Stimulated activated CD8-positive, alpha-beta memory T cell treated with anti-CD3 and anti-CD28 coated beads, Interleukin-4, amount 100 ng/mL, for 48 hours (primary cell): ENCODE results near the gene GNAT2.
"Not testable (repeated sequence)": the region's sequence is repeated elsewhere in the genome, so short reads cannot be mapped to it uniquely, and the experiment has no call there.

Experiments
- DNase-seq: peaks from one replicate; pipeline ENCODE4 v3.0.0-alpha.2; 2020

The GNAT2 gene

GRCh38 chr1:109619576-109620400 lies at the start of gene GNAT2, which contains the start of gene AMPD2:
Gene GNAT2, minus strand, starts transcription at chr1:109619616. Its CDS starts 6,746 bp downstream, at chr1:109612870.
Gene AMPD2, plus strand, starts transcription at chr1:109619837. Its CDS starts 1,339 bp downstream, at chr1:109621176.
- DNase-seq = peak; percentile 83

GRCh38 chr1:109668123-109668775 lies 48.8 kb upstream of the GNAT2 start:
- DNase-seq = no peak

DNA sequence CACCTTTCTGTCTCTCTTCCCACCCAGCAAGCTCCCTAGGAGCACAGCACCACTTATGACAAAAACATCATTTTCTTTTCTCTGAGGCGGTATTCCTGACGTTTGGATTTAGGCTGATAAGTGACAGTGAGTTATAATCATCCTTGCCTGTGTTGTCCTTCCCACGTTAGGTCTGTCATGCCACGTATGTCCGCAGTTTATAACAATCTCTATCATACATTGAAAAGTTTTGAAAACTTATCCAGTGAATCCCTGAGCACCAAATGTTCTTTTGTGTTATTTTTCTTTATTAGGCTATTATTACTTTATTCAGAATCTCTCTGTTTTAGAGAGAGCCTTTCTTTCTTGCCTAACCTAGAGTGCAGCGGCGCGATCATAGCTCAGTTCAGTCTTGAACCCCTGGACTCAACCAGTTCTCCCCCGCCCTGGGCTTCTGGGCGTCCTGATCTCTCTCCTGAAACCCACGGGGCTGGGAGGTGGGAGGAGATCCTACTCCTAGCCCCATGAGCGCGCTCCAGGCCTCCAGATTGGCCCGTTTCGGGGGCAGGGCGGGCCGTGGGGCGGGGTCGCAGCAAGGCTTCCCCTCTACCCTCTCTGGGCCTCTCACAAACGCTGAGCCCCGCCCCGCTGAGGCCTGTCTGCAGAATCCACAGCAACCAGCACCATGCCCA lies 48.2 kb upstream of the GNAT2 start, which contains the start of gene GSTM2:
GSTM2 (plus strand) TSS at position 606 of the 671 bp plus-strand sequence; CDS start at position 665, 59 bp downstream.
- peak; percentile 87 for DNase-seq

GRCh38 chr1:109664671-109665070 lies 45.3 kb upstream of the GNAT2 start:
- no peak for DNase-seq

- no peak for DNase-seq
These were observed 42.0 kb upstream of the GNAT2 start for GRCh38 chr1:109661391-109661790.

DNA sequence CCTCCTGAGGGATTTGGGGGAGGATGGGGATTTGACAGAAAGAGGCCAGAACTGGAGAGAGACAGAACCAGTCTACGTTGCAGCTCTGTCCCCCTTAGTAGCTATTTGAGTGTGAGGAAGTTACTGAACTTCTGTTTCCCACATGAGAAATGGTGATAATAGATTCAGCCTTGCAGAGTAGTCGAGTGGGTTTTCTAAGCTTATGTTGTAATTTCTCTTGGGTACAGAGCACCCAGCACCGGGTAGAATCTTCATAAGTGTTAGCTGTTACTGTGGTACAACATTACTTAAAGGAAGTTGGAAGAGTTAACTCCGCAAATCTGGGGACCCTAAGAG lies 41.2 kb upstream of the GNAT2 start:
- DNase-seq = not testable (repeated sequence)

DNA sequence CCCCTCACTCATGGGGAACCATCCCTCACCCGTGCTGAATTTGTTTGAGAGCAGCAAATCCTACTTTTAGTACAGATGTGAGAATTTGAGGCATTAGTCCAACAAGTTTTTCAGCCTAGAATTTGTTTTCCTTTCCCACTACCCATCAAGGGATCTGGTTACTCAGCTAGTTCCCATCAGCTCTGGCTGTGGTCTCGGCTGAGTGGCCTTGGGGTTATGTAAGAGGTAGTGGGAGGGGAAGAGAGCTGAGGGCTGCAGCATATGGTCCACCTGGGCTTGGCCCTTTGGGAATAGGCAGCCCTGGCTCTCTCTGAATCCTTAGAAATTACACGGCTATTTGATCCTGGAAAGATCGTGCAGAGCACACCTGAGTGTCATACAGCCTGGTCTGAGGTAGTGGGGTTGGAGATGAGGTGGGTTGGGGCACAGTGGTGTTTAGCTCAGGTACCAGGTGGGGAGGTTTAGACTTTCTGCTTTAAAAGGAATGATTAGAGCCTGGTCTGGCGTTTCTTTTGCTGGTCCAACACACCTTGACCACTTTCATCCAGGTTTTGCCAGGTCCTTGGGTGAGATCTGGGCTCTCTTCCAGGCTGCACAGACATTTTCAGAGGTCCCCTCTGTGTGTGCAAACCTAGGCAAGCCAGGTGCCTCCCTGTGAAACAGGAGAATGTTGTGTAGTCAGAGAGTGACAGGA lies 40.7 kb upstream of the GNAT2 start:
- no peak for DNase-seq

DNA sequence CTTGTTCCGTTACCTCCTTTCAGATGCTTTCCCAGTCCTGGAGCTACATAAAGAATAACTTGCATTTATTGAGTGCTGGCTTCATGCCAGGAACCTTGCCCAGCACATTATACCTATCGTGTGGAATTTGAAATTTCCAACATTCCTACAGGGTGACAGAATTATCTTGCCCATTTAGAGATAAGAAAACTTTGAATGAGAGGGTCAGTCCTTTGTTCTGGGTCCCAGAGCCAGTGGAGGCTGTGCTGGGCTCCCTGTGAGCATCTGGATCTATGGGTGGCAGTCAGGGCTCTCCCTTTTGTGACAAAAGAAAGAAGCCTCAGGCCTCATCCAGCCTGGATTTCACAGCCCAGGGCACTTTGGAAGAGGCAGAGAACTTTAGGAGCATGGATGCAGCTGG lies 39.7 kb upstream of the GNAT2 start:
- no peak for DNase-seq

DNA sequence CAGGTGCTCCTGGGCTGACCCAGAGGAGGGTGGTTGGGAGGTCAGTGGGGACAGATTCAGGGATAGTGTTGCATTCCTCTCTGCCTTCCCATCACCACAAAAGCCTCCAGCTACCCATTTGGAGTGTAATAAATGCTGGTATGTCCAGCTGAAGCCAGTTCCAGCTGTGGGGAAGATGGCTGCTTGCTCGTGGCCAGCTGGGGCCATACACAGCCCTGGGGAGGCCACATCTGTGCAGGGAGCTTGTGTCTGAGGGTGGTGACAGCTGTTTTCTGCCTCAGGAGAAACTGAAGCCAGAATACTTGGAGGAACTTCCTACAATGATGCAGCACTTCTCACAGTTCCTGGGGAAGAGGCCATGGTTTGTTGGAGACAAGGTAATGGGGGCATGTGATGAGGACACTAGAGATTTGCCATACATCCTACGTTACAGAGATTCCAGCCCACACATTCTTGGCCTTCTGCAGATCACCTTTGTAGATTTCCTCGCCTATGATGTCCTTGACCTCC lies 39.2 kb upstream of the GNAT2 start:
- no peak for DNase-seq

GRCh38 chr1:109657970-109658369 lies 38.6 kb upstream of the GNAT2 start:
- DNase-seq = no peak

DNA sequence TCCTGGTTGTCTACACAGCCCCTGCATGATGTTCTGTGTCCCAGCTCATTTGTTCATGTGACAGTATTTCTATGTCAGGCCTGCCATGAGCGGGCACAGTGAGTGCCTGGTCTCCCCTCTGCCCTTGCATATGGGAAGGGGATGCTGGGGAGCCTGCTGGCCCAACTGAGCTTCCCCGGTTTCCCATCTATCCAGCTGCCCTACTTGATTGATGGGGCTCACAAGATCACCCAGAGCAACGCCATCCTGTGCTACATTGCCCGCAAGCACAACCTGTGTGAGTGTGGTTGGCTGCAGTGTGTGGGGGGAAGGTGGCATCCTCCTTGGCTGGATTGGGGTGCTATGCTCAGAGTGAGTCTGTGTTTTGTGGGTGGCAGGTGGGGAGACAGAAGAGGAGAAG lies 38.0 kb upstream of the GNAT2 start:
- DNase-seq = no peak

DNA sequence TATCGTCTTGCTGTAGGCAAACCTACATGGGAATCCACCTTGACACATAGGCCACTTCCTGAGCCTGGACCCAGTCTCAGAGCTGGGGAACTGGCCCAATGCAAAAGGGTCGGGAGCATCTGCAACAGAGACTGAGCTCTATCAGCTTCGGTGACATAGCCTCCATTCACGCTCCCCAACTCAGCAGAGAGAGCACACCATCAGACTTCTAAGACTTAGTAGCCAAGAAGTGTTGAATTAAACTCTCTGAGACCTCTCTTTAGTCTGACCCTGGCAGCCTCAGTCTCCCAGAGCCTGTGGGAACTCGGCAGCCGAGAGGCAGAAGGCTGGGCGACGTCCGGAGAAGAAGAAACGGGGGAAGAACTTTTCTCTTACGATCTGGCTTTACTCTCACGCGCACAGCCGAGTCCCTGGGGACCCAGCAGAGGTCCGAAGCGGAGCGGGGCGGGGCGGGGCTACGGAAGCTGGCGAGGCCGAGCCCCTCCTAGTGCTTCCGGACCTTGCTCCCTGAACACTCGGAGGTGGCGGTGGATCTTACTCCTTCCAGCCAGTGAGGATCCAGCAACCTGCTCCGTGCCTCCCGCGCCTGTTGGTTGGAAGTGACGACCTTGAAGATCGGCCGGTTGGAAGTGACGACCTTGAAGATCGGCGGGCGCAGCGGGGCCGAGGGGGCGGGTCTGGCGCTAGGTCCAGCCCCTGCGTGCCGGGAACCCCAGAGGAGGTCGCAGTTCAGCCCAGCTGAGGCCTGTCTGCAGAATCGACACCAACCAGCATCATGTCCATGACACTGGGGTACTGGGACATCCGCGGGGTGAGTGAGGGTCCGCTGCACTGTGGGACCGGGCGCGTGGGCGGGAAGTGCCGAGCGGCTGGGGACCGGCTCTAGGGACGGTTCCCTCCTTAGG lies 36.5 kb upstream of the GNAT2 start, which contains the start of gene GSTM4:
GSTM4 (plus strand) TSS at position 485 of the 905 bp plus-strand sequence; CDS start at position 776, 291 bp downstream.
- peak; percentile 88 for DNase-seq

- no peak for DNase-seq
These were observed 35.1 kb upstream of the GNAT2 start for GRCh38 chr1:109654519-109654918.

- DNase-seq = no peak
These were observed 33.9 kb upstream of the GNAT2 start for GRCh38 chr1:109653306-109653705.

DNA sequence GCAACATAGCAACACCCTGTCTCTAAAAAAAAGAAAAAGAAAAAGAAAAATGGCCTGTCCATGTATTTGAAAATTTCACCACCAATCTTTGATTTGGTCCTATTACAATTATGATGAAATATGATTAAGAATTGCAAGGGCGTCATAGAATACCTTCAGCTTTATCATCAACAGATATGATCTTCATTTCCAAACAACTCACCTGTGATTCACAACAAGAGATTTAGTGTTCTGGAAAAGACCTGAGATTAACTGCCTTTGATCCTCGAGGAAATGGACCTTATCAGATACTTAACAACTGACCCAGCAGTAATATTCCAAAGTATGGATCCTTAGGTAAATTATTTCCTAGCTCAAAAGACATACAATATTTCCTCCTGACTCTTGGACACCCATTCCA lies 33.0 kb upstream of the GNAT2 start:
- no peak for DNase-seq

DNA sequence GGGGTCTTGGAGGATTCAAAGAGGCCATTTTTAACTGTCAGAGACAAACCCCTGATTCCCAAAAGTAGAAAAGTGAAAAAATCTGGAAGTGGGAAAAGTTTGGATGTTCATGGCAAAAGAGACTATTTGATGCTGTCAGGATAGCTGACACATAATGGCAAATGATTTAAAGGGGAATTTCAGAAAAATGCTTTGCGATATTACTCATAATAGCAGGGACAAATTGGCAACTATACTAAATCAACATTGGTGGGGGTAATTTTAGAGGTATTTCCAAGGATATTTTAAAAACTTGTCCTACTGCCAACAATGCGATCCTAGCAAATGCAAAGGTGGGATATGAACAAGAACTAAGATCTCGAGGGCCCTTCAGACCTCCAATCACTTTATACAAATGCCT lies 31.2 kb upstream of the GNAT2 start:
- no peak for DNase-seq

DNA sequence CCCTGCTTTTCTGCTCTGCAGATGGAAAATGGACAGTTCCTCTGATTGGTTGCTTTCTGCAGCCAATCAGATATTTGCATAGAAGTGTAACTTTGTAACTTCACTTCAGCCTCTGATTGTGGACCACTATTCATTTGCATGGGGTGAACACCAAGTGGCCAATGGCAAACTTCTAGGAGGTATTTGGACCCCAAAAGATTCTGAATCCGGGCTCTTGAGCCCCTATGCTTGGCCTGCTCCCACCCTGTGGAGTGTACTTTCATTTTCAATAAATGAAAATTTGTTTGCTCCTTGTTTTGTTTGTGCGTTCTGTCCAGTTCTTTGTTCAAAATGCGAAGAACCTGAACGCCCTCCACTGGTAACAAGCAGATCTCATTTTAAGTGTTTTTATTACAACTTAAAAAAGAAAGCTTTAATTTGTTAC lies 30.1 kb upstream of the GNAT2 start:
- no peak for DNase-seq

DNA sequence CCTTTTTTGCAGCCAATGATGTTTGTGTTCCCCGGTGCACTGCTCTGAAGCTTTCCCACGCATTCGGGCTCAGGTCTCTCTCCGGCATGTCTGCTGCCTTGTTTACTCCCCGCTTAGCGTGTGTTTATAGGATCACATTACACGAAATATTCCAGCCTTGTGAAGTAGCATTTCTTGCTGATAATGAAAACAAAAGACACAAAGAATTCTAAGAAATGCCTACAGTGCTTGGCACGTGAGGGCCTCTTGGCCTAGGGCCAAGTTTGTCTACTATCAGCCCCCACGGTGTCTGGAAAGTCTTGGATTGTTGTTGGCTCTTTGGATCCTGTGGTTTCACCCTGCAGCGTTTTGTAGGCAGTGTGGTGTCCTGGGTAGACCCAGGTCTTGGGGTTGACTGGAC lies 25.3 kb upstream of the GNAT2 start:
- no peak for DNase-seq

DNA sequence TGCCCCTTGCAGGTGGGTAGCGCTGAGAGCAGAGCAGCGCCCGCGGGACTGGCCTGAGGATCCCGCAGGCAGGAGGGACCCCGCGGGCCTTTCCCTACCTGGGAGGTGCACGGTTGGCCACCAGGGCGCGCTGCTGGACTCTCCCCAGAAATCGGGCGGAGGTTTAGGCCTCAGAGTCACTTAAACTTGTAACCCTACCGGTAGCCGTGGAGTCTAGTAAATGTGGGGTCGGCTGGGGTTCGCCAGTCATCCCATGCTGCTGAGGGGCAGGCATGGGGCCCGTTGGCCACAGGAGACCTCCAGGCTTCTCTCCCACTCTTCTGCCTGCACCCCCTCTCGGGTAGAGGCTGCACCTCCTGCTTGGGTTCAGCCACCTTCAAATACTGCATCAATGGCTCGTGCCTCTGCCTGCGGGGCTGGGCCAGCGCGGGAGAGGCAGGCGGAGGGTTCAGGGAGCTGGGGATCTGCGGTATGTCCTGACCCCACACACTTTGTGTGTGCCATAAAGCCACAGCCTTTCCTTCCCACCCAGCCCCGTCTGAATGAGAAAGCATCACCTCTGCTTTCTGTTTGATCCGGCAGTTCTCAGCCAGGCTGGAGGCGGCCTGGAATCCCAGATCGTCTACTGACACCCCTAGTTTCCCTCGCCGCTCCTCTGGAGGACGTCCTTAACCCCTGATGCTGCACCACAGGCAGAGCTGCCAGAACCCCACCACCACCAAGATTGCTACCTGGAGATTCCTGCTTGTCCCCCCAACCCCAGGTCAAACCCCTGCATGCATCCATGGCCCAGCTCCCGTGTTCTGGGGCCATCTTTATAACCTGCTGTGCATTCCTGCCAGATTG lies 24.2 kb upstream of the GNAT2 start:
- peak; percentile 96 for DNase-seq

GRCh38 chr1:109642626-109643025 lies 23.2 kb upstream of the GNAT2 start:
- no peak for DNase-seq

DNA sequence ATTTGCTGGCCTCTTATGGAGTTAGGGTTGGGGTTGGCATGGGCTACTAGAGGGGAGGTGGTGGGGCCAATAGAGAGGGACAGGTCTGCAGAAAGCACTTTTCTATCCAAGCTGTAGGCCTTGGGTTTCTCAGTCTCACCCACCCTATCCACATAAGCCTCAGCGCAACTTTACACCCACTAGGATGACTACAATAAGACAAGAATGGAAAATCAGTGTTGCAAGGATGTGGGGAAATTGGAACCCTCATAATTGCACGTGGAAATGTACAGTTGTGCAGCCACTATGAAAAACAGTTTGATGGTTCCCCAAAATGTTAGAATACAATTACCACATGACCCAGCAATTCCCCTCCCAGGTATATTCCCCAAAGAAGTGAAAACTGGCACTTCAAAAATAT lies 22.4 kb upstream of the GNAT2 start:
- DNase-seq = no peak
